GM19463 (cell line): Measurements from ENCODE around the gene TBX20.
"Not testable (repeated sequence)": the region's sequence is repeated elsewhere in the genome, so short reads cannot be mapped to it uniquely, and the experiment has no call there.

Experiments used
- ATAC-seq: cut with Tn5 transposase; IDR thresholded peaks from one replicate; pipeline ENCODE4 v1.9.1; 2021; ENCODE audit warnings: mild to moderate bottlenecking, moderate library complexity; ENCODE audit not compliant: unreplicated experiment

TBX20 gene

DNA sequence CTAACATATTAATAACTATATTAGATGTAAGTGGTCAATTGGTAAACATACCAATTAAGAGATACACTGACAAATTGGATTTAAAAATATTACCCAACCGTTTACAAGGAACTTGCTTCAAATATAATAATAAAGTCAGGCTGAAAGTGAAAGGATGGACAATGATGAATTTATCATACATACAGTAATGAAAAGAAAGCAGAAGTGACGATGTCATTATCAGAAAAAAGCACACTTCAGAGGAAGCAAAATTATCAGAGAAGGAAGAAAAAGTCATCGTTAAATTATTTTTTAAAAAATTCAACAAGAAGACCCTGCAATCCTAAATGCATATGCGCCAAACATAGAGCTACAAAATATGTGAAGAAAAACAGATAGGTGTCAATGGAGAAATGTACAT is 81.8 kb downstream of the TBX20 start:
- not testable (repeated sequence) for ATAC-seq

DNA sequence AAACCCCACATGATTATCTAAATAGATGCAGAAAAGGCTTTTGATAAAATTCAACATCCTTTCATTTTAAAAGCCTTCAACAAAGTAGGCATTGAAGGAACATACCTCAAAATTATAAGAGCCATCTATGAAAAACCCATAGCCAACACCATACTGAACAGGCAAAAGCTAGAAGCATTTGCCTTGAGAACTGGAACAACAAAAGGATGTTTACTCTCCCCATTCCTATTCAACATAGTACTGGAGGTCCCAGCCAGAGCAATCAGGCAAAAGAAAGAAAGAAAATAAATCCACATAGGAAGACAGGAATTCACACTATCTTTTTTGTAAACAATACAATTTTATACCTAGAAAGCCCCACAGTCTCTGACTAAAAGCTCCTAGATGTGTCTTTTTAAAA is 86.2 kb downstream of the TBX20 start:
- not testable (repeated sequence) for ATAC-seq

GRCh38 chr7:35167158-35167557 is 86.7 kb downstream of the TBX20 start:
- not testable (repeated sequence) for ATAC-seq

GRCh38 chr7:35161059-35161740 is 92.7 kb downstream of the TBX20 start:
- ATAC-seq: not testable (repeated sequence)
